GOT3 (cell line): ENCODE data around the gene CD96.
"Not testable (repeated sequence)": the region's sequence is repeated elsewhere in the genome, so short reads cannot be mapped to it uniquely, and the experiment has no call there.

Experiments used
- DNase-seq: peaks from one replicate; lab custom pipeline; 2025; ENCODE audit warnings: mixed read lengths; lab: John Stamatoyannopoulos, UW

The CD96 gene

GRCh38 chr3:111541911-111542483 is at the start of gene CD96:
Gene CD96, plus strand, starts transcription at chr3:111542197. Its CDS starts 52 bp downstream, at chr3:111542249.
- no peak for DNase-seq

GRCh38 chr3:111493276-111493675 is 48.7 kb upstream of the CD96 start:
- no peak for DNase-seq

- DNase-seq = no peak
Observed at GRCh38 chr3:111496894-111497559, 45.0 kb upstream of the CD96 start.

- no peak for DNase-seq
Observed at GRCh38 chr3:111498022-111498421, 44.0 kb upstream of the CD96 start.

GRCh38 chr3:111506435-111506834 is 35.6 kb upstream of the CD96 start:
- no peak for DNase-seq

GRCh38 chr3:111509308-111509707 is 32.7 kb upstream of the CD96 start:
- DNase-seq = no peak

- DNase-seq = no peak
Observed at GRCh38 chr3:111517801-111518200, 24.2 kb upstream of the CD96 start.

GRCh38 chr3:111519178-111519855 is 22.7 kb upstream of the CD96 start:
- no peak for DNase-seq

GRCh38 chr3:111521891-111522290 is 20.1 kb upstream of the CD96 start:
- DNase-seq = no peak

- DNase-seq = not testable (repeated sequence)
Observed at GRCh38 chr3:111524486-111524885, 17.5 kb upstream of the CD96 start.

GRCh38 chr3:111531446-111531845 is 10.6 kb upstream of the CD96 start:
- DNase-seq = no peak

- no peak for DNase-seq
Observed at GRCh38 chr3:111534701-111535100, 7.3 kb upstream of the CD96 start.

- no peak for DNase-seq
Observed at GRCh38 chr3:111538111-111538510, 3.9 kb upstream of the CD96 start.

GRCh38 chr3:111538681-111539083 is 3.3 kb upstream of the CD96 start:
- no peak for DNase-seq

- DNase-seq = no peak
Observed at GRCh38 chr3:111539351-111540331, 2.4 kb upstream of the CD96 start.

GRCh38 chr3:111541391-111541790 is 606 bp upstream of the CD96 start:
- no peak for DNase-seq

- DNase-seq = no peak
Observed at GRCh38 chr3:111542611-111543300, 759 bp downstream of the CD96 start.

GRCh38 chr3:111545349-111545748 is 3.4 kb downstream of the CD96 start:
- no peak for DNase-seq

- no peak for DNase-seq
Observed at GRCh38 chr3:111547631-111548030, 5.6 kb downstream of the CD96 start.

GRCh38 chr3:111548092-111548491 is 6.1 kb downstream of the CD96 start:
- no peak for DNase-seq

- no peak for DNase-seq
Observed at GRCh38 chr3:111548756-111549155, 6.8 kb downstream of the CD96 start.

GRCh38 chr3:111561902-111562301 is 19.9 kb downstream of the CD96 start:
- DNase-seq = not testable (repeated sequence)
